Astrocyte (in vitro differentiated cells and primary cell): ENCODE measurements around the gene ATXN1L.

Source experiments
- EZH2 ChIP-seq: IDR thresholded peaks from 2 replicates; pipeline ENCODE4 v1.6.1; 2012; ENCODE audit warnings: mild to moderate bottlenecking, low read length, inconsistent platforms; ENCODE audit not compliant: insufficient read depth
- TF ChIP-seq, protein P1 (sequence below): IDR thresholded peaks from 2 replicates; pipeline ENCODE4 v1.5.1; 2011; ENCODE audit warnings: low read depth, mild to moderate bottlenecking, inconsistent platforms, low read length, moderate library complexity; ENCODE audit not compliant: insufficient read depth

DNA sequence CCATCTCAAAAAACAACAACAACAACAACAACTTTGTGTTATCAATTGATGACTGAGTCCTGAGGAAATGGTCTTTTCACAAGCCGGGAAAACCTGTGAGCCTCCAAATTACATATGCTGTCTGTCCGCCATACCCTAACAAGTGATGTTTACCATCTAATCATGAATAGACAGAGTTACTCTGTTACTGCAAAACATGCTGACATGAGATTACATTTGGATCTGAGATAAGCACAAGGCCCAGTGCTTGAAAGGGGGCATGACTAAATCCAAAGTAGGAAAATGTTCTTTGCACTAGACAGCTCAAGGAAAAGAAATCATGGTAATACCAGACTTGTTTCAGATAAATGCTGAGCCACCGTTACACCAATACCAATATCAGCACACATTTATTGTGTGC is 8.6 kb upstream of the ATXN1L start:
- no peak for TF ChIP-seq EZH2
- TF ChIP-seq, protein P1, sequence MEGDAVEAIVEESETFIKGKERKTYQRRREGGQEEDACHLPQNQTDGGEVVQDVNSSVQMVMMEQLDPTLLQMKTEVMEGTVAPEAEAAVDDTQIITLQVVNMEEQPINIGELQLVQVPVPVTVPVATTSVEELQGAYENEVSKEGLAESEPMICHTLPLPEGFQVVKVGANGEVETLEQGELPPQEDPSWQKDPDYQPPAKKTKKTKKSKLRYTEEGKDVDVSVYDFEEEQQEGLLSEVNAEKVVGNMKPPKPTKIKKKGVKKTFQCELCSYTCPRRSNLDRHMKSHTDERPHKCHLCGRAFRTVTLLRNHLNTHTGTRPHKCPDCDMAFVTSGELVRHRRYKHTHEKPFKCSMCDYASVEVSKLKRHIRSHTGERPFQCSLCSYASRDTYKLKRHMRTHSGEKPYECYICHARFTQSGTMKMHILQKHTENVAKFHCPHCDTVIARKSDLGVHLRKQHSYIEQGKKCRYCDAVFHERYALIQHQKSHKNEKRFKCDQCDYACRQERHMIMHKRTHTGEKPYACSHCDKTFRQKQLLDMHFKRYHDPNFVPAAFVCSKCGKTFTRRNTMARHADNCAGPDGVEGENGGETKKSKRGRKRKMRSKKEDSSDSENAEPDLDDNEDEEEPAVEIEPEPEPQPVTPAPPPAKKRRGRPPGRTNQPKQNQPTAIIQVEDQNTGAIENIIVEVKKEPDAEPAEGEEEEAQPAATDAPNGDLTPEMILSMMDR: no peak
